22Rv1 (cell line): ENCODE data around the gene SDR42E2.
"Not testable (repeated sequence)": the region's sequence is repeated elsewhere in the genome, so short reads cannot be mapped to it uniquely, and the experiment has no call there.

Experiments used
- H3K27ac ChIP-seq: fragments of 450-650 bp; 2 replicates; pipeline ENCODE4 v1.5.1; 2017
- ZFX ChIP-seq: fragments of 450-650 bp; IDR thresholded peaks from 2 replicates; pipeline ENCODE4 v1.6.1; 2017; ENCODE audit warnings: antibody characterized with exemption, borderline replicate concordance
- TF ChIP-seq, protein P1 (sequence below): fragments of 450-650 bp; IDR thresholded peaks from 2 replicates; pipeline ENCODE4 v1.5.1; 2017; ENCODE audit warnings: mild to moderate bottlenecking

The SDR42E2 gene

DNA sequence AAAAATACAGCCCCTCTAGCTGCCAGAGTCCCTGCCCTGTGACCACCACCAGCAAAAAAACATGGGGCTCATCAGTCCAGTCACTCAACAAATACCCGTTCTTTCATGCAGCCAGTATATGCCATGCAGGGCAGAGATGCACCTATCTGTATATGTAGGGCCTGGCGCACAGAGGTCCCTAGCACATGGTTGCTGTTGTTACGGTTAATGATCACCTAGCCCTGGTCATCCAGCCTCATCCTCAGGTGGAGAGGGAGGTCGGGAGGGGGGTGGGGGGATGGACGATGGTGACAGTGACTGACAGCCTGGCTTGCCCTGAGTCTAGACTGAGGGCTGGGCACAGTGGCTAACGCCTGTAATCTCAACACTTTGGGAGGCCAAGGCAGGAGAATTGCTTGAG is 1.5 kb downstream of the SDR42E2 start:
- TF ChIP-seq, protein P1, sequence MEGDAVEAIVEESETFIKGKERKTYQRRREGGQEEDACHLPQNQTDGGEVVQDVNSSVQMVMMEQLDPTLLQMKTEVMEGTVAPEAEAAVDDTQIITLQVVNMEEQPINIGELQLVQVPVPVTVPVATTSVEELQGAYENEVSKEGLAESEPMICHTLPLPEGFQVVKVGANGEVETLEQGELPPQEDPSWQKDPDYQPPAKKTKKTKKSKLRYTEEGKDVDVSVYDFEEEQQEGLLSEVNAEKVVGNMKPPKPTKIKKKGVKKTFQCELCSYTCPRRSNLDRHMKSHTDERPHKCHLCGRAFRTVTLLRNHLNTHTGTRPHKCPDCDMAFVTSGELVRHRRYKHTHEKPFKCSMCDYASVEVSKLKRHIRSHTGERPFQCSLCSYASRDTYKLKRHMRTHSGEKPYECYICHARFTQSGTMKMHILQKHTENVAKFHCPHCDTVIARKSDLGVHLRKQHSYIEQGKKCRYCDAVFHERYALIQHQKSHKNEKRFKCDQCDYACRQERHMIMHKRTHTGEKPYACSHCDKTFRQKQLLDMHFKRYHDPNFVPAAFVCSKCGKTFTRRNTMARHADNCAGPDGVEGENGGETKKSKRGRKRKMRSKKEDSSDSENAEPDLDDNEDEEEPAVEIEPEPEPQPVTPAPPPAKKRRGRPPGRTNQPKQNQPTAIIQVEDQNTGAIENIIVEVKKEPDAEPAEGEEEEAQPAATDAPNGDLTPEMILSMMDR, result no peak
- TF ChIP-seq ZFX, result no peak

DNA sequence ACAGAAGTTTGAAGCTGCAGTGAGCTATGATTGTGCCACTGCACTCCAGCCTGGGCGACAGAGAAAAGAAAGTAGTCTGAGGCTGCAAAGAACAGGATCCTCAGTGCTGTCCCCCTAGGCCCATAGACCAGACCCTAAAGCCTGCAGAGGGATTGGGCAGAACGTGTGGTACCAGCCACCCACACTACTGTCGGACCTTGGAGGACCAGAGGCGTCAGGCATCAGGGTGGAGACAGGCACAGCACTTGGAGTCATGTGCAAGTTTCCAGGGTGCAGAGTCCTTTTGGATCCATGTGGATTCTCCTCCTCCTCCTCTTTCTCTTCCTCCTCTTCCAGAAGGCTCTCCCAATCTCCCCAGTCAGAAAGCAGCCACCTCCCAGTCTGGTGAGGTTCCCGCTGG is 2.2 kb downstream of the SDR42E2 start:
- H3K27ac ChIP-seq, result no peak overlapping the region
- TF ChIP-seq, protein P1, result no peak
- no peak for TF ChIP-seq ZFX

More for the DNA sequence above, 1.5 kb downstream of the SDR42E2 start:
- no peak overlapping the region for H3K27ac ChIP-seq

DNA sequence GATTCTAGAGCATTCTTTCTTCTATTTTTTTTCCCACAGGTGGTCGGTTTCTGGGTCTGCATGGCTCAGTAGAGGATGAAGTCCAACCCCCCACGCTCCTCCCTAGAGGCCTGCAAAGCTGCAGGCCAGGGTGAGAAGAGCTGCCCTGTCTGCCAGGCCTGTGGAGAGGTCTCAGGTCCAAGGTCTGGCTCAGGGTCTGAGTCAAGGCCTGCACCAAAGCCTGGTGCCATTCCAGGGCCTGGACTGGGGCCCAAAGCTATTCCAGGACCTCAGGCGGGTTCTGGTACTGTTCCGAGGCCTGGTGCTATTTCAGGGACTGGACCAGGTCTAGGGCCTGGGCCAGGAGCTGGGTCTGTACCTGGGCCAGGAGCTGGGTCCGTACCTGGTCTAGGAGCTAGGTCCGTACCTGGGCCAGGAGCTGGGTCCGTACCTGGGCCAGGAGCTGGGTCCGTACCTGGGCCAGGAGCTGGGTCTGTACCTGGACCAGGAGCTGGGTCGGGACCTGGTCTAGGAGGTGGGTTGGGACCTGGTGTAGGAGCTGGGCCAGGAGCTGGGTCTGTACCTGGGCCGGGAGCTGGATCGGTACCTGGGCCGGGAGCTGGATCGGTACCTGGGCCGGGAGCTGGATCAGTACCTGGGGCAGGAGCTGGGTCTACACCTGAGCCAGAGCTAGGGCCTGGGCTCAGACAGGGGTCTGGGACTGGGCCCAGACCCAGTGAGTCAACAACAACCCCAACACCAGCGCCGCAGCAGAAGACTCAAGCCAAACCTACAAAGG is 3.4 kb downstream of the SDR42E2 start:
- TF ChIP-seq, protein P1, result no peak
- TF ChIP-seq ZFX, result no peak
- no peak overlapping the region for H3K27ac ChIP-seq

DNA sequence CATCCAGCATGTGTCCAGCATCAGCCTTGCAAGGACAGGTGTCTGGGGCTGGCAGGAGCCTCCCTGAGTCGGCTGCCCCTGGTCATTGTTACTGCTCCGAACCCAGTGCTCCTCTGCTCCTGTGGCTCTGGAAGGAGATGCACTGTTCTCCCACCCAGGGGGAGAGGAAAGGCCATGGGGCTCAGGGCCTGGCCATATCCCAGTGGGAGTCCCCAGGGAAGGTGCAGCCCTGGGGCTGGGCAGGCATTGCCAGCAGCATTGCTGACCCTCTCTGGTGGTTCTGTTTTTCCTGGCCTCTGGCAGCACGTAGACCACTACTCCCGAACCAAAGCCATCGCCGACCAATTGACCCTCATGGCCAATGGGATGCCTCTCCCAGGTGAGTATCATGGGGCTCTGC is 9.6 kb downstream of the SDR42E2 start:
- no peak for TF ChIP-seq ZFX
- TF ChIP-seq, protein P1, result no peak
- no peak overlapping the region for H3K27ac ChIP-seq

DNA sequence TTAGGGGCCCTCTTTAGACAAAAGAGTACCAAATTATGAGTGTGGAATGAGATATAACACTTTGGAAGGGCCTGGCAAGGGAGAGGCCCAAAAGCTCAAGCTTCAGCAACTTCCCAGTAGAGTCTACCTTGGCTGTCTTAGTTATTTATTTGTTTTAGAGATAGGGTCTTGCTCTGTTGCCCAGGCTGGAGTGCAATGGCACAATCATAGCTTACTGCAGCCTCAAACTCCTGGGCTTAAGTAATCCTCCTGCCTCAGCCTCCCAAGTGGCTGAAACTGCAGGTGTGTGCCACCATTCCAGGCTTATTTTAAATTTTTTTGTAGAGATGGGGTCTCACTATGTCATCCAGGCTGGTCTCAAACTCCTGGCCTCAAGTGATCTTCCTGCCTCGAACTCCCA is 10.3 kb downstream of the SDR42E2 start:
- not testable (repeated sequence) for H3K27ac ChIP-seq

DNA sequence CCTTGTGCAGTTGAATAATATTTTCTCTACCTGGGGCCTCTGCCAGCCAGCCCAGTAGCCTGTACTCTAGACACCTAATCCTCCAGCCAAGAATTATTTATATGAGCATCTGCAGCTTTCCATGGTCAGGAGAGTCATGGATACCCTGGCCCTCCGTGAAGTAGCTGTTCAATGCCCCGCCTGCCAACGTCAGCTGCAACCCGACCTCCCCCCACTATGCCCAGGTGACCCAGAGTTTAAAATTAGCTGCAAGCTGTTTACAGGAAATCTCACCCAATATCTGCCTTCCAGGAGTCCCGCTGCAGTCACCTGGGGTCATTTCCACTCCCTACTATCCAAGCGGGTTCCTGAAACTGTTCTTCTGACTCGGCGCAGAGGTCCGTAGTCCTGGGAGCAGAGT is 12.3 kb downstream of the SDR42E2 start:
- no peak overlapping the region for H3K27ac ChIP-seq
- TF ChIP-seq, protein P1, result no peak
- no peak for TF ChIP-seq ZFX

DNA sequence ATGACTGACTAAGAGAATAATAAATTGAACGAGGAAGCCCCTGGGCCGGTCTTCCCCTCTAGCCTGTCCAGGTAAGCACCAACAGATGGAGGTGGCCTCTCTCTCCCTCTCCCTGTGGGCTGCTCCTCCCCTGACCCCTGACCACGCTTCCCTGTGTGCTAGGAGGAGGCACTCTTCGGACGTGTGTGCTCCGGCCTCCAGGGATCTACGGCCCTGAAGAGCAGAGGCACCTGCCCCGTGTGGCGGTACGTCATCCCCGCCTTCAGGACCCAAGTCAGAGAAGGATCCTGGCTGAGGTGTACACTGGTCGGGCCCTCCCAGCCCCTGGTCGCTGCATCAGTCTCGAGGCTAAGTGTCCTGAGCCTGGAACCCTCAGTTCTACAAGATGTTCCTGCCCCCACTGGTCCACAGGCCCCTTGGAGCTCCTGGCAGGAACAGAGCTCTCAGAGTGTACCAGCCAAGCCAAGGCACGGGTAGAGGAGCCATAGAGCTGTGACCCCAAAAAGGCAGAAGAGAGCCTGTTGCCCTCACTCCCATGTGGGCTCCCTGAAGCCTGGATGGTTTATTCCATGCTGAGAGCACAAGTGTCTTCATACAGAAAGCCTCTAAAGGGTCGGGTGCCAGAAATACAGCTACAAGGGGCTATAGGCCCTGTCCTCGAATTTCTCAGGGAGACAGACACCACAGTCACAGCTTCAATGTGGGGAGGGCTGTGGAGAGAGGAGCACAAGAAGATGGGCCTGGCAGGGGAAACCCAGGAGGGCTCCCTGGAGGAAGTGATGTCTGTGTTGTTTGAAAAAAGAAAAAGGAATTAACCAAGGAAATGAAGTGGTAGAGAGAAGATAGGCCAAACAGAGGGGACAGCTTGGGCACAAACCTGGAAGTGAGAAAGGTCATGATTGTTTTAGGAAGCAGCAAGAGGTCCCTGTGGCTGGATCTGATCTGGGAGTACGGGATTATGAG is 15.9 kb downstream of the SDR42E2 start:
- no peak for TF ChIP-seq ZFX
- TF ChIP-seq, protein P1, result no peak
- H3K27ac ChIP-seq, result no peak overlapping the region
